Measurements from ENCODE around the gene NT5C2.
"Not testable (repeated sequence)": the region's sequence is repeated elsewhere in the genome, so short reads cannot be mapped to it uniquely, and the experiment has no call there.

Gene NT5C2

GRCh38 chr10:103193107-103193819 lies at the start of gene NT5C2:
TSS of gene NT5C2 (minus strand) at chr10:103193272. CDS start at chr10:103174958, 18,314 bp downstream.
- peak; percentile 57 for DNase-seq

GRCh38 chr10:103241262-103242011 lies 48.4 kb upstream of the NT5C2 start:
- no peak for DNase-seq

DNA sequence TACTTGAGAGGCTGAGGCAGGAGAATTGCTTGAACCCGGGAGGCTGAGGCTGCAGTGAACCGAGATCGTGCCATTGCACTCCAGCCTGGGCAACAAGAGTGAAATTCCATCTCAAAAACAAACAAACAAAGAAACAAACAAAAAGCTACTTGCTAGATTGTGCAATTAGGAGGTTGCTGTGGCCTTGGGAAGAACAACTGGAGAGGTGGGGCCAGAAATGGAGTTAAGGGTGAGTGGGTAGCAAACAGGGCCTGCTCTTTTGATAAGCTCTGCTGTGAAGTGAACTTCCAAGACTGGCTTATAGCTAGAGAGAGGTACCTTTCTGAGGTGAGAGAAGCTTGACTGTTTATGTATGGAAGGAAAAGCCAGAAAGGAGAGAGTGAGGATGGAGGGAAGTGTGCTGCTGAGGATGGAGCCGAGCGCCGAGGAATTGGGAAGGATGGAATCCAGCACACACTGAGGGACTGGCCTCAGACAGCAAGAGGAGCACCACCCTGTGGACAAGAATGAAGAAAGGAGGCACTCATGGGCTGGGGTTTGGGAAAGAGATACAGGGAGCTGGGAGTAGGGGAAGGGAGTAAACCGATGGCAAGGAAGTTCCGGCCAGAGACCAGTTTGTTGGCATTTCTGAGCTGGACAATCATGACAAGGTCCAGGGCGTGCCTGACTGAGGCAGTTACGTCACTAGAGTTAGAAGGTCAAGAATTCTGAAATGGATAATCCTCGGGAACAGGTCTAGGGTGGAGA lies 45.6 kb upstream of the NT5C2 start:
- no peak for DNase-seq

DNA sequence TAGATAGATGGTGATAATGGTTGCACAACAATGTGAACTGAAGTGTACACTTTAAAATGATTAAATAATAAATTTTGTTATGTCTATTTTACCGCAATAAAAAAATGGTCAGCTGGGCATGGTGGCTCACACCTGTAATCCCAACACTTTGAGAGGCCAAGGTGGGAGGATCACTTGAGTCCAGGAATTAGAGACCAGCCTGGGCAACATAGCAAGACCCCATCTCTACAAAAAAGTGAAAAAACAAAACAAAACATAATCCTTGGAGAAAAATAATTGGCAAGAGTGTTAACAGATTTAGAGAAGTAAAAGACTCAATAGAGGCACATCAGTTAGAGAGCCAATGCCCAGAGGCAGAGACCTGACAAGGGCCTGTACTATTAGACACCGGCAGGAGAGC lies 42.7 kb upstream of the NT5C2 start:
- no peak for DNase-seq

DNA sequence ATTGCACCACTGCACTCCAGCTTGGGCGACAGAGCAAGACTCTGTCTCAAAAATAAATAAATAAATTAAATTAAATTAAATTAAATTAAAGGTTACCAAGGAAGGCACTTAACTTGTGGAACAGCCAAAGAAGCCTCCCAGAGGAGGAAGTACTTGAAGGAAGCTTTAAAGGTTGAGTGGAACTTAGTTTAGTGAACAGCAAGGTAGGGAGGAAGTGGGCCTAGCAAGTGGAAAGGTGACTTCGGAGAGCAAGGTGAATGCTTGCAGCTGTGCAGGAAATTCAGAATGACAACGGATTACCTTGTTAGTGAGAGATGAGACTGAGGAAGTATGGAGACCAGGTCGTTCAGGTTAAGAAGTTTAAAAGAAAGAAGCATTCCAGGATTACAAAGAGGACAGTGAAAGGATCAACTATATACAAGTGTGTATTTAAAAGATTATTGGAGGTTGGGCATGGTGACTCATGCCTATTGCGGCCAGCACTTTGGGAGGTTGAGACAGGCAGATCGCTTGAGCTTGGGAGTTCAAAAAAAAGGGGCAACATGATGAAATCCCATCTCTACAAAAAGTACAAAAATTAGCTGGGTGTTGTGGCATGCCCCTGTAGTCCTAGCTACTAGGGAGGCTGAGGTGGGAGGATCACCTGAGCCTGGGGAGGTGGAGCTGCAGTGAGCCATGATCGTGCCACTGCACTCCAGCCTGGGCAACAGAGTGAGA lies 39.9 kb upstream of the NT5C2 start:
- DNase-seq = no peak

GRCh38 chr10:103232131-103232673 lies 39.1 kb upstream of the NT5C2 start:
- no peak for DNase-seq

- no peak for DNase-seq
Measured at GRCh38 chr10:103231047-103231551, 38.0 kb upstream of the NT5C2 start.

- DNase-seq = no peak
Measured at GRCh38 chr10:103227416-103227815, 34.3 kb upstream of the NT5C2 start.

GRCh38 chr10:103225939-103226338 lies 32.9 kb upstream of the NT5C2 start:
- DNase-seq = no peak

GRCh38 chr10:103224721-103225120 lies 31.6 kb upstream of the NT5C2 start:
- DNase-seq = not testable (repeated sequence)

DNA sequence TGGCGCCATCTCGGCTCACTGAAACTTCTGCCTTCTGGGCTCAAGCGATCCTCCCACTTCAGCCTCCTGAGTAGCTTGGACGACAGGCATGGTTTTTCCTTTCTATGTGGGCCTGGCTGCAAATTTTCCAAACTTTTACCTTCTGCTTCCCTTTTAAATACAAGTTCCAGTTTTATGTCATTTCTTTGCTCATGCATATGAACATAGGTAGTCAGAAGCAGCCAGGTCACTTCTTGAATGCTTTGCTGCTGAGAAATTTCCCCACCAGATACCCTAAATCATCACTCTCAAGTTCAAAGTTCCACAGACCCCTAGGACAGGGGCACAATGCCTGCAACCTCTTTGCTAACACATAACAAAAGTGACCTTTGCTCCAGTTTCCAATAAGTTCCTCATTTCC lies 31.1 kb upstream of the NT5C2 start:
- DNase-seq = no peak

DNA sequence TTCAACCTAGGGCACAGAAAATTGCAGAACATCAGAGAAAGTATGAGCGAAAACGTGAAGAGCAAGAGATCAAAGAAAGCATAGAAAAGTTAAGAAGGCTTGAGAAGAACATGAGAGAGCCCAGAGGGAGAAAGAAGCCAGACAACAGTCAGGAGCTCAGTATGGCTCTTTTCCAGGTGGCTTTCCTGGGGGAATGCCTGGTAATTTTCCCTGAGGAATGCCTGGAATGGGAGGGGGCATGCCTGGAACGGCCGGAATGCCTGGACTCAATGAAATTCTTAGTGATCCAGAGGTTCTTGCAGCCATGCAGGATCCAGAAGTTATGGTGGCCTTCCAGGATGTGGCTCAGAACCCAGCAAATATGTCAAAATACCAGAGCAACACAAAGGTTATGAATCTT lies 23.3 kb upstream of the NT5C2 start:
- DNase-seq = not testable (repeated sequence)

- no peak for DNase-seq
Measured at GRCh38 chr10:103215601-103216000, 22.5 kb upstream of the NT5C2 start.

GRCh38 chr10:103210262-103210661 lies 17.2 kb upstream of the NT5C2 start:
- DNase-seq = not testable (repeated sequence)

- not testable (repeated sequence) for DNase-seq
Measured at GRCh38 chr10:103207643-103208042, 14.6 kb upstream of the NT5C2 start.

- DNase-seq = no peak
Measured at GRCh38 chr10:103207141-103207540, 14.1 kb upstream of the NT5C2 start.

DNA sequence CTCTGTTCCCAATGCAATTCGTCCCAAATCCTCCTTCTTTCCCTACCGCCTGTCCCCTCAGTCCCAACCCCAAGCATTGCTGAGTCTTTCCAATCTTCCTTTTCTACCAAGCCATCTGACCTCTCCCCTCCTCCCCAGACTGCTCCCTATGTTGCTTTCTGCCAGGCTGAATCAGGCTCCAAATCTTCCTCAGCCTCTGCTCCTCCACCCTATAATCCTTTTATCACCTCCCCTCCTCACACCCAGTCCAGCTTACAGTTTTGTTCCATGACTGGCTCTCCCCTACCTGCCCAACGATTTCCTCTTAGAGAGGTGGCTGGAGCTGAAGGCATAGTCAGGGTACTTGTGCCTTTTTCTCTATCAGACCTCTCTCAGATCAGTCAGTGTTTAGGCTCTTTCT lies 13.6 kb upstream of the NT5C2 start:
- not testable (repeated sequence) for DNase-seq

GRCh38 chr10:103205401-103205800 lies 12.3 kb upstream of the NT5C2 start:
- not testable (repeated sequence) for DNase-seq

- no peak for DNase-seq
Measured at GRCh38 chr10:103204353-103205255, 11.5 kb upstream of the NT5C2 start.

DNA sequence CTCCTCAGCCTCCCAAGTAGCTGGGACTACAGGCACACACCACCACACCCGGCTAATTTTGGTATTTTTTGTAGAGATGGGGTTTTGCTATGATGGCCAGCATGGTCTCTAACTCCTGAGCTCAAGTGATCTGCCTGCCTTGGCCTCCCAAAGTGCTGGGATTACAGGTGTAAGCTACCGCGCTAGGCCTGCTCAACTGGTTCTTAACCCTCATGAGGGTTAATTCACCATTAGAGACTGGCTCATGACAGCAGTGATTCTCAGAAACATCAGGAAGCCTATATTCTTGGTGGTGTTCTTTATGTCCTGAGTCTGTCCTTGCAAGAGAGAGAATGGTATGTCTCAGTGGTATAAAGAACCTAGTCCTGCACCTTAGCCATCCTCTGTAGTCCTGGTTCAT lies 10.4 kb upstream of the NT5C2 start:
- DNase-seq = no peak

DNA sequence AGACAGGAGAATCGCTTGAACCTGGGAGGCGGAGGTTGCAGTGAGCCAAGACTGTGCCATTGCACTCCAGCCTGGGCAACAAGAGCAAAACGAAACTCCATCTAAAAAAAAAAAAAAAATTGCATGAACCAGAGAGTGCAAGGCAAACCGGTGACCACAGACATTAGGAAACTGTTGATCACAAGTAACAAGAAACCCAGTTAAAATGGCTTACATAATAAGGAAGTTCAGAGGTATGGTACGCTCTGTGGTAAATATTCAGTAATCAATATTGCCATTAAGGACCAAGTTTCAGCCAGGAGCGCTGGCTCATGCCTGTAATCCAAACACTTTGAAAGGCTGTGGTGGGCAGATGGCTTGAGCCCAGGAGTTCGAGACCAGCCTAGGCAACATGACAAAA lies 9.2 kb upstream of the NT5C2 start:
- DNase-seq = no peak

Data from NCI-H2171 (cell line).